Kidney epithelial cell (primary cell): ENCODE results near the gene ARHGAP24. TPM values are rescaled to one million over a fixed set of nuclear protein-coding genes. Genes with fewer than 3 reads are reported as not detected.

ENCODE experiments used
- DNase-seq: peaks from one replicate; pipeline ENCODE4 v3.0.0-alpha.2; 2010; ENCODE audit warnings: low read depth
- H3K27me3 ChIP-seq: 2 replicates; pipeline ENCODE4 v1.6.0; 2011; ENCODE audit warnings: low read length; ENCODE audit not compliant: control insufficient read depth, insufficient read depth
- H3K36me3 ChIP-seq: 2 replicates; pipeline ENCODE4 v1.5.1; 2011; ENCODE audit warnings: low read length; ENCODE audit not compliant: control insufficient read depth, insufficient read depth
- H3K4me3 ChIP-seq: 2 replicates; pipeline ENCODE4 v1.5.1; 2011; ENCODE audit warnings: low read depth, mild to moderate bottlenecking, control low read depth, low read length
- CTCF ChIP-seq: IDR thresholded peaks from 2 replicates; pipeline ENCODE4 v1.5.1; 2011; ENCODE audit warnings: mild to moderate bottlenecking, moderate library complexity, low read length, control low read depth, inconsistent platforms; ENCODE audit not compliant: insufficient read depth, poor library complexity, severe bottlenecking
- total RNA-seq: library from RNA; depleted of rRNA; stranded (reverse); fragments of >200 nt; gene quantifications from 2 replicates; pipeline ENCODE4 v1.2.3, GENCODE V29; 2015

ARHGAP24 gene
- total RNA-seq, 1 donor from 2014 or later: 9.6 TPM

- H3K4me3 ChIP-seq: no peak overlapping the region
- no peak for DNase-seq
- no peaks in the 10 kb centered on the region for H3K36me3 ChIP-seq
- TF ChIP-seq CTCF: no peak
- H3K27me3 ChIP-seq: no peaks in the 10 kb centered on the region
These were observed 232.7 kb downstream of the ARHGAP24 start for GRCh38 chr4:85707611-85708010.

GRCh38 chr4:85708468-85708867, 233.5 kb downstream of the ARHGAP24 start:
- no peak for DNase-seq

GRCh38 chr4:85713005-85713404, 238.1 kb downstream of the ARHGAP24 start:
- TF ChIP-seq CTCF: no peak
- Histone ChIP-seq H3K27me3 (no peaks in the 10 kb centered on the region), H3K36me3 (no peaks in the 10 kb centered on the region), H3K4me3 (no peak overlapping the region)
- DNase-seq: no peak

More at GRCh38 chr4:85708468-85708867, 233.5 kb downstream of the ARHGAP24 start:
- no peak for TF ChIP-seq CTCF
- Histone ChIP-seq H3K36me3 (no peaks in the 10 kb centered on the region), H3K27me3 (no peaks in the 10 kb centered on the region), H3K4me3 (no peak overlapping the region)

- no peak for TF ChIP-seq CTCF
- Histone ChIP-seq H3K36me3 (no peaks in the 10 kb centered on the region), H3K27me3 (no peaks in the 10 kb centered on the region), H3K4me3 (no peak overlapping the region)
- DNase-seq: no peak
These were observed 241.2 kb downstream of the ARHGAP24 start for GRCh38 chr4:85715991-85716737.

- no peaks in the 10 kb centered on the region for H3K27me3 ChIP-seq
- H3K36me3 ChIP-seq: no peaks in the 10 kb centered on the region
- DNase-seq: no peak
- TF ChIP-seq CTCF: no peak
- no peak overlapping the region for H3K4me3 ChIP-seq
These were observed 242.4 kb downstream of the ARHGAP24 start for GRCh38 chr4:85717351-85717750.

GRCh38 chr4:85717847-85718246, 242.9 kb downstream of the ARHGAP24 start:
- no peak for TF ChIP-seq CTCF
- Histone ChIP-seq H3K4me3 (no peak overlapping the region), H3K27me3 (no peaks in the 10 kb centered on the region), H3K36me3 (no peaks in the 10 kb centered on the region)
- DNase-seq: no peak
